ENCODE data around the gene ATAD3B.
"Not testable (repeated sequence)": the region's sequence is repeated elsewhere in the genome, so short reads cannot be mapped to it uniquely, and the experiment has no call there.

ATAD3B gene, protein sequence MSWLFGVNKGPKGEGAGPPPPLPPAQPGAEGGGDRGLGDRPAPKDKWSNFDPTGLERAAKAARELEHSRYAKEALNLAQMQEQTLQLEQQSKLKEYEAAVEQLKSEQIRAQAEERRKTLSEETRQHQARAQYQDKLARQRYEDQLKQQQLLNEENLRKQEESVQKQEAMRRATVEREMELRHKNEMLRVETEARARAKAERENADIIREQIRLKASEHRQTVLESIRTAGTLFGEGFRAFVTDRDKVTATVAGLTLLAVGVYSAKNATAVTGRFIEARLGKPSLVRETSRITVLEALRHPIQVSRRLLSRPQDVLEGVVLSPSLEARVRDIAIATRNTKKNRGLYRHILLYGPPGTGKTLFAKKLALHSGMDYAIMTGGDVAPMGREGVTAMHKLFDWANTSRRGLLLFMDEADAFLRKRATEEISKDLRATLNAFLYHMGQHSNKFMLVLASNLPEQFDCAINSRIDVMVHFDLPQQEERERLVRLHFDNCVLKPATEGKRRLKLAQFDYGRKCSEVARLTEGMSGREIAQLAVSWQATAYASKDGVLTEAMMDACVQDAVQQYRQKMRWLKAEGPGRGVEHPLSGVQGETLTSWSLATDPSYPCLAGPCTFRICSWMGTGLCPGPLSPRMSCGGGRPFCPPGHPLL

DNA sequence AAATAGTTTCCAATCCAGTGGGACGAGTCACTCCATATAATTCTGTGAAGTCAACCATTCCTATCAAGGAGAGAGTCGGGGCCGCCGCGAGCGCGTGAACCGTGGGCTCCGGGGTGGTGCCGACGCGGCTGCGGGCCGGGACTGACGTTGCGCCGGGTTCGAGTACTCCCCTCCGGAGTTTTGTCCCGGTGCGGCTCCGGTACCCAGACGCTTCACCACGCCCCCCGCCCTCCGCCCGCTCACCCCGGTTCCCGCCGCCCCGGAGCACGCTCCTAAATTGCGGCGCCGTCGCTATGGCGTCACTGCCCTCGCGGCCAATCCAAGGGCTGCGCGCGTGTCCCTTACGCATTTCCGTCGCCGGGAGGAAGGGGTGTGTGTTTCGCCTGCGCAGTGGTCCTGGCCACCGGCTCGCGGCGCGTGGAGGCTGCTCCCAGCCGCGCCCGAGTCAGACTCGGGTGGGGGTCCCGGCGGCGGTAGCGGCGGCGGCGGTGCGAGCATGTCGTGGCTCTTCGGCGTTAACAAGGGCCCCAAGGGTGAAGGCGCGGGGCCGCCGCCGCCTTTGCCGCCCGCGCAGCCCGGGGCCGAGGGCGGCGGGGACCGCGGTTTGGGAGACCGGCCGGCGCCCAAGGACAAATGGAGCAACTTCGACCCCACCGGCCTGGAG is at the start of gene ATAD3B:
Gene ATAD3B, plus strand, starts transcription at position 377 of the 664 bp plus-strand sequence. Its CDS starts 120 bp downstream, at position 497.
- DNase-seq, result peak; percentile 91

DNA sequence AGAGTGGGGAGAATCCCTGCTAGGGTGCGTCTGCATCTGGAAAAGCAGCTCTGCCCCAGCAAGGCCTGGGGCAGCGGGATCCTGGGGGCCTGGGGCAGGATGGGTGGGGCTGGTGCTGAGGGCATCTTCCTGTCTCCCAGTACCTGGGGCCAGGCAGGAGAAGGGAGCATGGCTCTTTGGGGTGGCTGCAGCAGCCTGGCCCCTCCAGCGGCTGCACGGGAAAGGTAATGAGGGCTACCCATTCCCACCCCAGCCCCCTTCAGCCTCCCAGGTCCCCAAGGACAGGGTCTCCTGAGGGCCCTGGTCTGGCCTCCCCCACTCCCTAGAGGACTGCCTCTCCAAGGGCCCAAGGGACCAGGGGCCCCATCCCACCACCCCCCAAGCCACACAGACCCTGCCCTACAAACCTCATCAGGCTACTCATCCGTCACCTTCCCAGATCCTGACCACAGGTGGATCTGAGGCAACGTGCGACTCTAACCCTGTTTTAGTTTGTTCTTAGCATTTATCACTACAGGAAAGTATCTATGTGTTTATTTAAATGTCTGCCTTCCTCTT is 49.6 kb upstream of the ATAD3B start:
- no peak for DNase-seq

DNA sequence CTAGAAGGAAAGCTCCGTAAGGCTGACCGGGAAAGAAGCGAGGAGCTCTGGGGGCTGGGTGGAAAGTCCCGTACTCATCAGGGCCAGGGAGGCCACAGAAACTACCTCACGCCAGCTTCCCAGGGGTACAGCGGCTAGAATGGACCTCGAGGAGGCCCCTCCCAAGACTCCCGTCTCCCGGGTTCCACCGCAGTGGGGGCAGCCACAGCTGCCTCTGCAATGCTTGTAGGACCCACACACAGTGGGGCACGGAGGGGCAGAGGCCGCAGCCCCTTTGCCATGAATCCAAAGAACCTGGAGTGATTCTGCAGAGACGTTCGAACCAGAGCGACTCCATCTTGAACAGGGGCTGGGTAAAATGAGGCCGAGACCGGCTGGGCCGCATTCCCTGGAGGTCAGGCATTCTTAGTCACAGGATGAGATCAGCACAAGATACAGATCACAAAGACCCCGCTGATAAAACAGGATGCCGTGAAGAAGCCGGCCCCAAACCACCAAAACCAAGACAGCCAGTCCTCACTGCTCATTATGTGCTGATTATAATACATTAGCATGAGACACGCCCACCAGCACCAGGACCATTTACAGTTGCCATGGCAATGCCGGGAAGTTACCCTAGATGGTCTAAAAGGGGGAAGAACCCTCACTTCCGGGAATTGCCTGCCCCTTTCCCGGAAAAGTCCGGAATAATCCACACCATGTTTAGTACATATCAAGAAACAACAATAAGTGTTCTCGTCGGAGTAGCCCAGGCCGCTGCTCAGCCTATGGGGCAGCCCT is 48.9 kb upstream of the ATAD3B start:
- no peak for DNase-seq

GRCh38 chr1:1423245-1423597 is 48.3 kb upstream of the ATAD3B start:
- DNase-seq, result no peak

DNA sequence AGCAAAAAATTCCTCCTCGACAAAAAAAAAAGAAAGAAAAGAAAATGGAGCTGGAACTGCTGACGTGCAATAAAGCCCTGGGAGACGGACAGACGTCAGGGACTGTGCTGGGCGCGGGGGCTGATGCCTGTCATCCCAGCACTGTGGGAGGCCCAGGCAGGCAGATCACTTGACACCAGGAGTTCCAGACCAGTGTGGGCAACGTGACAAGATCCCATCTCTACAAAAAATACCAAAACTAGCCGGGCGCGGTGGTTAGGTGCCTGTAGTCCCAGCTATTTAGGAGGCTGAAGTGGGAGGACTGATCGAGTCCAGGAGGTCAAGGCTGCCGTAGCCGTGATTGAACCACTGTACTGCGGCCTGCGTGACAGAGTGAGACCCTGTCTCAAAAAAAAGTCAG is 46.9 kb upstream of the ATAD3B start:
- DNase-seq, result no peak

DNA sequence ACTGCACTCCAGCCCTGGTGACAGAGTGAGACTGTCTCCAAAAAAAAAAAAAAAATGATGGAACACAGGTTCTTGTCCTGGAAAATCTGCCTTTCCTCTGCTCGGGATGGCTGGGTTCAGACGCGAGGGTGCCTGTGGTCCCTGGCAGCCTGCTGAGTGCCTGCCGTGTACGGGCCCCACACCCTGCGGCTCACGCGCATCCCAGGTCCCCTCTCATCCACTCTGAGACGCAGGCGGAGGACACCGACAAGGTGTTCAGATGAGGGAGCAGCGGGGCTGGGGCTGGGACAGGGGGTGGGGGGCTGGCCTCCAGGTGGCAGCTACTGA is 46.2 kb upstream of the ATAD3B start:
- no peak for DNase-seq

- no peak for DNase-seq
Measured at GRCh38 chr1:1425753-1426495, 45.6 kb upstream of the ATAD3B start.

- DNase-seq, result no peak
Measured at GRCh38 chr1:1426496-1427105, 45.0 kb upstream of the ATAD3B start.

DNA sequence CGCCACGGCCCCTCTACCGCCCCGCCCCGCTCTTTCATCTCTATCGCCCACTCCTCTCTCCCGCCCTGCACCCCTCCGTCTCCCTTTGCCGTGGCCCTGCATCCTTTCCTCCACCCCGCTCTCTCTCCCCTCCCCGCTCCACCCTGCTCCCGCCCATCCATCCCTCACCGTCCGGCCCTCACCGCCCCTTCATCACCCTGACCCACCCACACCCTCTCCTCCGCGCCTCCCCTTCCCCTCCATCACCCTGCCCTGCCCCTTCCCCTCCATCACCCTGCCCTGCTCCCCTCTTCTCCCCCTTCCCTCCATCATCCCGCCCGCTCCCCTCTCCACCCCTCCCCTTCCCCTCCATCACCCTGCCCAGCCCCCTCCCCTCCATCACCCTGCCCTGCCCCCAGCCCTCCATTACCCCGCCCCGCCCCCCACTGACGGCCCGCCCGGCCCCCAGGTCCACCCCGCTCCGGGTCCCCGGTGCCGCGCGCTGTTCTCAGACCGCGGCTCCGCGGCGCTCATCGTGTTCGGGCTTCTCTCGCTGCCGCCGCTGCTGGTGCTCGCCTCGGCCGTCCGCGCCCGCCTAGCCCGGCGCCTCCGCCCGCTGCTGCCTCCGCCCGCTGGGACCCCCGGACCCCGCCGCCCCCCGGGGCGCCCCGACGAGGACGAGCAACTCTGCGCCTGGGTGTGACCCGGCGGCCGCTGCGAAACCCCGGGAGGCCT is 44.3 kb upstream of the ATAD3B start:
- DNase-seq, result no peak

DNA sequence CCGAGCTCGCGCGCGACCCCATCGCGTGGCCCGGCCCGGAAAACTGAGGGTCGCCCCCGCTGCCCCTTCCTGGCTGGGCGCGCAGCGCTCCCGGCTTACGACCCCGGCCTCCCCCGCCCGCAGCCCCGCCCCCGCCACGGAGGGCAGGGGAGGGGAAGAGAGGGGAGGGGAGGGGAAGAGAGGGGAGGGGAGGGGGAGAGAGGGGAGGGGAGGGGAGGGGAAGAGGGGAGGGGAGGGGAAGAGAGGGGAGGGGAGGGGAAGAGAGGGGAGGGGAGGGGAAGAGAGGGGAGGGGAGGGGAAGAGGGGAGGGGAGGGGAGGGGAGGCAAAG is 43.8 kb upstream of the ATAD3B start:
- DNase-seq, result no peak

GRCh38 chr1:1428174-1428573 is 43.4 kb upstream of the ATAD3B start:
- DNase-seq, result no peak

- not testable (repeated sequence) for DNase-seq
Measured at GRCh38 chr1:1428967-1429366, 42.6 kb upstream of the ATAD3B start.

DNA sequence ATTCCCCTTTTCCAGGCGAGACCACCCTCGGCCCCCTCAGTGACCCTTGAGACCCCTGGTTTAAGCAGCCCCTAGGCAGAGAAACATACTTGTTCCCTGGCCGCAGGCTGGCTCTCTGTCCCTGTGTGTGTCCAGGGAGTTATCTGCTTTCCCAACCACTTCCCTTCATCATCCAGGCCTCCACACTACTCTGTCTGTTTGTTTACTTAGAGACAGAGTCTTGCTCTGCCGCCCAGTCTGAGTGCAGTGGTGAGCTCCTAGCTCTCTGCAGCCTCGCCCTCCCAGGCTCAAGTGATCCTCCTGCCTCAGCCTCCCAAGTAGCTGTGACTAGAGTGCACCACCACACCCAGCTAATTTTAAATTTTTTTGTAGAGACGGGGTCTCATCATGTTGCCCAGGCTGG is 41.9 kb upstream of the ATAD3B start:
- peak; percentile 26 for DNase-seq

DNA sequence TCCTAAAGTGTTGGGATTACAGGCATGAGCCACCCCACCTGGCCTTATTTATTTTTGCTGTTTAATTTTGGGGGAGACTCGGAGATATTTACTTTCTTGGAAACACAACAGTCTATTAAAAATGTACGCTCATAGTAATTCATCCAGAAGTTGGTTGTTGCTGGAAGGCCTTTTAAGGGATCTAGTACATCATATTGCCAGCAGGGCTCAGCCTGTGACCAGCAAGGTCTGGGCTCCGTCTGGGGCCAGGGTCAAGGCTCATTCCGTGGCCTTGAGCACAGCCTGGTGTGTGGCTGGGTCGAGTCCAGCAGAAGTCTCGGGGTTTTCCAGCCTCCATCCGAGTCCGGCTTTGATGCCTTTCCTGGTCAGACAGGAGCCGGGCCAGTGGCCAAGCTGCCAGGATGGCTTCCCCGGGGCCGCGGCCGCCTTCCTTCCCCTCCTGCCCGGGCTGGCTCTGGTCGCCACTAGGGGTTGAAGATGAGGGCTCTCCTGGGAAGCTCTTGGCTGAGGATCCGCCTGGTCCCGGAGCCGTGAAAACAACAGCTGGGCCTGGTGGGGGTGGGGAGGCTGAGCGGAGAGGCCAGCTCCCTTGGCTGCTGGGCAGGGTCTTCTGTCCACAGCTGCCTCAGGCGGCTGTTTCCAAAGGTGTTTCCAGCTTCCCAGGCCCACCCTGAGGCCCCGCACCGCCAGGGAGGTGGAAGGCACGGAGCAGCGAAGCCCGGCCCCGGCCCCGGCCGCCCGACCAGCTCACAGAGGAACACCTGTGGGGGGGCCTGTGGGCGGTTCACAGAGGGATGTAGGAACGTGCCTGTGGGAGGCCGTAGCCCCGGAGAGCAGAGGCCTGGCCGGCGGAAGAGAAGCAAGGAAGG is 41.2 kb upstream of the ATAD3B start:
- peak; percentile 26 for DNase-seq

- DNase-seq, result no peak
Measured at GRCh38 chr1:1430992-1431844, 40.3 kb upstream of the ATAD3B start.

- no peak for DNase-seq
Measured at GRCh38 chr1:1431845-1432273, 39.7 kb upstream of the ATAD3B start.

DNA sequence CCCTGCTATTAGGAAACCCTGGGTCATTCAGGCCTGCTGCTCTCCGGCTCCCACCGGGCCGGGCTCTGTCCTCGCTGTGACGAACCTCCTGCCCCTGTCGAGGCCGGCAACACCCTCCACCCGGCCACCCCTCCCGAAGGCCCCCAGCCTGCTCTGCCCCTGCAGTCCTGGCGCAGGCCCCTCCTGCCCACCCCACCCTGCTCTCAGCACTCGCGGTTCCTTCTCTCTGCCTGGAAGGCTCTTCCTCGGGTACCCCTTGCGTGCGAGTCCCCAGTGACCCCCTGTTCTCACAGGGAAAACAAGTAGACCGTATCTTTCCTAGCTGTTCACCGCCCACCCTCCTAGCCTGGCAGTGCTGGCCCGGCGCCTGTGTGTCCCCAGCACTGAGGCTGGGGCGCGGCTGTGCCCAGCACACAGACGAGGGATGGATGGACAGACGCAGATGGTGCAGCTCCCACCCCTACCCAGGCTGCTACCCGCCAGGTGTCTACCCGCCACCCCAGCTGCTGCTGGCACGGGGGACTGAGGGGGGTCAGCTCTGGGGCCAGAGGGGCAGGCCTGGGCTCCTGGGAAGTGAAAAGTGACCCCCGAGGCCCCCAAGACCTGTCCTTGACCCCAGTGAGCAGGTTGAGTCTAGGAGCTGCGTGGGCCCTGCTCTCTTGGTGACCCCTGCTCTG is 39.2 kb upstream of the ATAD3B start:
- no peak for DNase-seq

- no peak for DNase-seq
Measured at GRCh38 chr1:1432951-1433803, 38.4 kb upstream of the ATAD3B start.

Measured in NCI-H226 (cell line).